Stomach (tissue), 19 donors: ENCODE results near the gene ZFP91. TPM values are rescaled to one million over a fixed set of nuclear protein-coding genes. Genes with fewer than 3 reads are reported as not detected.

Source experiments
- DNase-seq, 2 donors: peaks; one replicate each; pipeline versions ENCODE4 v3.0.0 to v3.0.0-alpha.2; 2013 to 2019
- H3K27ac ChIP-seq, 5 donors: fragments of 200-600 bp in 4 of 5; sonication (generic) in 4 of 5; one replicate each; pipeline ENCODE4 v1.5.1; 2013 to 2019; ENCODE audit warnings: mild to moderate bottlenecking in 1 of 5, moderate library complexity in 1 of 5
- H3K27me3 ChIP-seq, 3 donors: fragments of 200-600 bp; sonication (generic); one replicate each; pipeline ENCODE4 v1.5.1; 2017 to 2019; ENCODE audit warnings: mixed run types in 1 of 3
- H3K36me3 ChIP-seq, 4 donors: fragments of 200-600 bp; sonication (generic); 1 replicate in 3 of 4; 2 replicates in 1 of 4; pipeline ENCODE4 v1.5.1; 2016 to 2019
- H3K4me1 ChIP-seq, 4 donors: fragments of 200-600 bp; sonication (generic); one replicate each; pipeline ENCODE4 v1.5.1; 2016 to 2019
- H3K4me3 ChIP-seq, 4 donors: fragments of 200-600 bp; sonication (generic) in 3 of 4; one replicate each; pipeline ENCODE4 v1.5.1; 2016 to 2019; ENCODE audit warnings: mild to moderate bottlenecking in 1 of 4
- H3K9me3 ChIP-seq, 4 donors: fragments of 200-600 bp; sonication (generic); one replicate each; pipeline ENCODE4 v1.5.1; 2016 to 2019
- EP300 ChIP-seq: sonication (generic); formaldehyde crosslinking; IDR thresholded peaks from one replicate; pipeline ENCODE4 v1.6.1; 2017; ENCODE audit warnings: antibody characterized with exemption
- POLR2A ChIP-seq, 4 donors: fragments of 450-650 bp; IDR thresholded peaks; one replicate each; pipeline ENCODE4 v1.6.1; 2016; ENCODE audit warnings: antibody characterized with exemption in 4 of 4, control low read depth in 2 of 4, mild to moderate bottlenecking in 1 of 4, moderate library complexity in 1 of 4
- POLR2AphosphoS5 ChIP-seq, 3 donors: sonication (generic); formaldehyde crosslinking; IDR thresholded peaks; one replicate each; pipeline ENCODE4 v1.6.1; 2016; ENCODE audit warnings: antibody characterized with exemption in 3 of 3
- WGBS, 5 donors: extraction: QIAGEN DNeasy Blood & Tissue Kit in 3 of 5; methylation state at CpG; one replicate each; pipeline versions ENCODE4 v1.1.5 to v1.1.7; 2013 to 2018; 5-methylcytosine and 5-hydroxymethylcytosine counted together
- intact Hi-C: fragments of 100-400 bp; cut with DNase I; formaldehyde crosslinking; loops from one replicate; pipeline ENCODE4 v1.15.1; 2023; ENCODE audit warnings: low total_unique reads
- long read RNA-seq, 10 donors: transcript quantifications; one replicate each; lab custom pipeline, GENCODE V29; 2026
- polyA plus RNA-seq, 3 donors: library from polyadenylated mRNA; stranded (reverse); fragments of 200-250 nt; gene quantifications; one replicate each; pipeline ENCODE4 v1.2.3, GENCODE V29; 2013
- total RNA-seq, 5 donors: library from RNA; depleted of rRNA; stranded (reverse); fragments of >200 nt; gene quantifications; one replicate each; pipeline versions ENCODE4 v1.1.0 to v1.2.3, GENCODE V29; 2014 to 2016
- TF ChIP-seq, protein P1 (sequence below), 7 experiments: fragments of 450-650 bp in 4 of 7; fragments of 200-600 bp in 3 of 7; sonication (generic) in 3 of 7; IDR thresholded peaks; one replicate each; pipeline ENCODE4 v1.5.1; 2016 to 2019; ENCODE audit warnings: antibody characterized with exemption in 7 of 7, control low read depth in 2 of 7, mild to moderate bottlenecking in 1 of 7
- donor health status: healthy with polysubstance abuse.
- donor health status: Bipolar disorder and iron deficiency.
- donor health status: healthy.

Gene ZFP91, protein sequence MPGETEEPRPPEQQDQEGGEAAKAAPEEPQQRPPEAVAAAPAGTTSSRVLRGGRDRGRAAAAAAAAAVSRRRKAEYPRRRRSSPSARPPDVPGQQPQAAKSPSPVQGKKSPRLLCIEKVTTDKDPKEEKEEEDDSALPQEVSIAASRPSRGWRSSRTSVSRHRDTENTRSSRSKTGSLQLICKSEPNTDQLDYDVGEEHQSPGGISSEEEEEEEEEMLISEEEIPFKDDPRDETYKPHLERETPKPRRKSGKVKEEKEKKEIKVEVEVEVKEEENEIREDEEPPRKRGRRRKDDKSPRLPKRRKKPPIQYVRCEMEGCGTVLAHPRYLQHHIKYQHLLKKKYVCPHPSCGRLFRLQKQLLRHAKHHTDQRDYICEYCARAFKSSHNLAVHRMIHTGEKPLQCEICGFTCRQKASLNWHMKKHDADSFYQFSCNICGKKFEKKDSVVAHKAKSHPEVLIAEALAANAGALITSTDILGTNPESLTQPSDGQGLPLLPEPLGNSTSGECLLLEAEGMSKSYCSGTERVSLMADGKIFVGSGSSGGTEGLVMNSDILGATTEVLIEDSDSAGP
- total RNA-seq = 10 to 100 TPM; 20.4 to 67.6 (median 32.1) TPM
- polyA plus RNA-seq = 10 to 100 TPM in 2 of 3 donors, 1 to 10 TPM in 1; 9.4 to 27.0 (median 19.6) TPM
- long read RNA-seq, donor 1, full-length matches to known transcripts = 2 of 10 reads
- long read RNA-seq, donor 1, partial matches to known transcripts = 8 of 10 reads
- long read RNA-seq, donor 1, other reads (novel, unspliced or antisense) = 0 of 10 reads
- long read RNA-seq, donor 2, full-length matches to known transcripts = 7 of 7 reads
- long read RNA-seq, donor 2, partial matches to known transcripts = 0 of 7 reads
- long read RNA-seq, donor 2, other reads (novel, unspliced or antisense) = 0 of 7 reads
- long read RNA-seq, donor 3, full-length matches to known transcripts = 1 of 1 reads
- long read RNA-seq, donor 3, partial matches to known transcripts = 0 of 1 reads
- long read RNA-seq, donor 3, other reads (novel, unspliced or antisense) = 0 of 1 reads
- long read RNA-seq, donor 4 = 0 reads
- long read RNA-seq, donor 5, full-length matches to known transcripts = 2 of 2 reads
- long read RNA-seq, donor 5, partial matches to known transcripts = 0 of 2 reads
- long read RNA-seq, donor 5, other reads (novel, unspliced or antisense) = 0 of 2 reads
- long read RNA-seq, donor 6, full-length matches to known transcripts = 9 of 21 reads
- long read RNA-seq, donor 6, partial matches to known transcripts = 6 of 21 reads
- long read RNA-seq, donor 6, other reads (novel, unspliced or antisense) = 6 of 21 reads
- long read RNA-seq, donor 7, full-length matches to known transcripts = 1 of 1 reads
- long read RNA-seq, donor 7, partial matches to known transcripts = 0 of 1 reads
- long read RNA-seq, donor 7, other reads (novel, unspliced or antisense) = 0 of 1 reads
- long read RNA-seq, donor 8, full-length matches to known transcripts = 2 of 2 reads
- long read RNA-seq, donor 8, partial matches to known transcripts = 0 of 2 reads
- long read RNA-seq, donor 8, other reads (novel, unspliced or antisense) = 0 of 2 reads
- long read RNA-seq, donor 9, full-length matches to known transcripts = 1 of 13 reads
- long read RNA-seq, donor 9, partial matches to known transcripts = 12 of 13 reads
- long read RNA-seq, donor 9, other reads (novel, unspliced or antisense) = 0 of 13 reads
- long read RNA-seq, donor 10 = 0 reads

- TF ChIP-seq POLR2AphosphoS5 (IDR thresholded peaks at IDR 0.05) (peak; percentile 50 to 81 (median 79)), POLR2A (IDR thresholded peaks at IDR 0.05) (peak in 2 of 4 donors; percentile 27 to 54), EP300 (no peak)
- TF ChIP-seq, protein P1, sequence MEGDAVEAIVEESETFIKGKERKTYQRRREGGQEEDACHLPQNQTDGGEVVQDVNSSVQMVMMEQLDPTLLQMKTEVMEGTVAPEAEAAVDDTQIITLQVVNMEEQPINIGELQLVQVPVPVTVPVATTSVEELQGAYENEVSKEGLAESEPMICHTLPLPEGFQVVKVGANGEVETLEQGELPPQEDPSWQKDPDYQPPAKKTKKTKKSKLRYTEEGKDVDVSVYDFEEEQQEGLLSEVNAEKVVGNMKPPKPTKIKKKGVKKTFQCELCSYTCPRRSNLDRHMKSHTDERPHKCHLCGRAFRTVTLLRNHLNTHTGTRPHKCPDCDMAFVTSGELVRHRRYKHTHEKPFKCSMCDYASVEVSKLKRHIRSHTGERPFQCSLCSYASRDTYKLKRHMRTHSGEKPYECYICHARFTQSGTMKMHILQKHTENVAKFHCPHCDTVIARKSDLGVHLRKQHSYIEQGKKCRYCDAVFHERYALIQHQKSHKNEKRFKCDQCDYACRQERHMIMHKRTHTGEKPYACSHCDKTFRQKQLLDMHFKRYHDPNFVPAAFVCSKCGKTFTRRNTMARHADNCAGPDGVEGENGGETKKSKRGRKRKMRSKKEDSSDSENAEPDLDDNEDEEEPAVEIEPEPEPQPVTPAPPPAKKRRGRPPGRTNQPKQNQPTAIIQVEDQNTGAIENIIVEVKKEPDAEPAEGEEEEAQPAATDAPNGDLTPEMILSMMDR (IDR thresholded peaks at IDR 0.05) = no peak
- DNase-seq = peak; percentile 98 to 99
- Histone ChIP-seq H3K27me3 (no peaks in the 10 kb centered on the region), H3K4me1 (peaks cover 23 to 77% (median 61%) of the 10 kb centered on the region in 4 donors), H3K4me3 (peak within 1 kb of the TSS; percentile 72 to 100 (median 94)), H3K36me3 (no peaks in the 10 kb centered on the region), H3K27ac (peak within 1 kb of the TSS; percentile 95 to 100 (median 100)), H3K9me3 (no peaks in the 10 kb centered on the region)
- whole genome bisulfite sequencing, 5 donors = 0 to 1% (median 1%) methylated on average over 30 to 50 of the region's 51 CpGs
- intact Hi-C loops = no loop called here
Observed at GRCh38 chr11:58578635-58579191, at the start of gene ZFP91. TSS of gene ZFP91 (plus strand) at chr11:58579063. CDS start at chr11:58579282, 219 bp downstream.

GRCh38 chr11:58530236-58530635 is 48.6 kb upstream of the ZFP91 start:
- Histone ChIP-seq H3K4me3 (no peak overlapping the region), H3K4me1 (peaks cover 0 to 5% (median 2%) of the 10 kb centered on the region in 4 donors), H3K9me3 (no peaks in the 10 kb centered on the region), H3K27me3 (no peaks in the 10 kb centered on the region), H3K27ac (no peak overlapping the region), H3K36me3 (peaks cover 16 to 65% (median 56%) of the 10 kb centered on the region in 4 donors)
- TF ChIP-seq POLR2A (IDR thresholded peaks at IDR 0.05) = no peak
- TF ChIP-seq POLR2AphosphoS5 (IDR thresholded peaks at IDR 0.05) = no peak
- no peak for TF ChIP-seq EP300
- intact Hi-C loops = no loop called here
- WGBS, 5 donors = 65 to 92% (median 75%) methylated on average over 3 of the region's 3 CpGs
- DNase-seq = no peak

- Histone ChIP-seq H3K4me3 (no peak overlapping the region), H3K36me3 (peaks cover 16 to 62% (median 54%) of the 10 kb centered on the region in 4 donors), H3K27me3 (no peaks in the 10 kb centered on the region), H3K9me3 (no peaks in the 10 kb centered on the region), H3K4me1 (no peaks in the 10 kb centered on the region), H3K27ac (no peak overlapping the region)
- intact Hi-C loops = no loop called here
- DNase-seq = no peak
- 93 to 98% (median 95%) methylated on average over 5 to 25 of the region's 25 CpGs for WGBS, 5 donors
- TF ChIP-seq, protein P1 (IDR thresholded peaks at IDR 0.05) = no peak
- no peak for TF ChIP-seq POLR2A (IDR thresholded peaks at IDR 0.05)
- no peak for TF ChIP-seq EP300
- TF ChIP-seq POLR2AphosphoS5 (IDR thresholded peaks at IDR 0.05) = no peak
Observed at GRCh38 chr11:58531865-58532341, 47.0 kb upstream of the ZFP91 start.

DNA sequence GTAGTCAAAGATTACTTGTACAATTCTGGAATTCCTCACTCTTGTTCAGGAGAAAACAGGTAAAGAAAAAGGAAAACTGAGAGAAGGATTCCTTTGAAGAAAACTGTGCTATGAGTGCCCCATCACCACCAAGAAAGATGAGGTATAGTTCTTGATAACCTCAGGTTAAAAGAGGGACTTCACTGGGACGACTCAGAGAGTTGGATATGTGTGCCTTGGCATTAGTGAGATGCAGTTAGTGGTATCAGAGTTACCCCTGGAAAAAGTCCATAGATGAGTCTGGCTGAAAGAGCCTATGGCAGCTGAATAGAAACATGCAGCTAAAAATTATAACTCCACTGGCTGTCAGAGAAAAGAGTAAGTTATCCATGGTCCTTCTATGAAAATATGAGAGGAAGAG is 32.0 kb upstream of the ZFP91 start:
- Histone ChIP-seq H3K9me3 (no peaks in the 10 kb centered on the region), H3K27ac (no peak overlapping the region), H3K36me3 (peaks cover 34 to 95% (median 88%) of the 10 kb centered on the region in 4 donors), H3K27me3 (no peaks in the 10 kb centered on the region), H3K4me3 (no peak overlapping the region), H3K4me1 (no peaks in the 10 kb centered on the region)
- 71 to 91% (median 88%) methylated on average over 1 of the region's 1 CpG for WGBS, 5 donors
- TF ChIP-seq, protein P1 (IDR thresholded peaks at IDR 0.05) = no peak
- intact Hi-C loops = no loop called here
- DNase-seq = no peak
